Uterus (tissue), 2 donors: ENCODE results near the gene CDKAL1.

Source experiments
- POLR2A ChIP-seq, 2 donors: fragments of 450-650 bp; IDR thresholded peaks; one replicate each; pipeline ENCODE4 v1.6.1; 2016; ENCODE audit warnings: antibody characterized with exemption in 2 of 2, mild to moderate bottlenecking in 1 of 2, moderate library complexity in 1 of 2
- TF ChIP-seq, protein P1 (sequence below), 4 experiments: fragments of 200-600 bp in 2 of 4; fragments of 450-650 bp in 2 of 4; sonication (generic) in 2 of 4; IDR thresholded peaks; one replicate each; pipeline ENCODE4 v1.5.1; 2016 to 2019; ENCODE audit warnings: antibody characterized with exemption in 4 of 4, mild to moderate bottlenecking in 2 of 4, moderate library complexity in 1 of 4

DNA sequence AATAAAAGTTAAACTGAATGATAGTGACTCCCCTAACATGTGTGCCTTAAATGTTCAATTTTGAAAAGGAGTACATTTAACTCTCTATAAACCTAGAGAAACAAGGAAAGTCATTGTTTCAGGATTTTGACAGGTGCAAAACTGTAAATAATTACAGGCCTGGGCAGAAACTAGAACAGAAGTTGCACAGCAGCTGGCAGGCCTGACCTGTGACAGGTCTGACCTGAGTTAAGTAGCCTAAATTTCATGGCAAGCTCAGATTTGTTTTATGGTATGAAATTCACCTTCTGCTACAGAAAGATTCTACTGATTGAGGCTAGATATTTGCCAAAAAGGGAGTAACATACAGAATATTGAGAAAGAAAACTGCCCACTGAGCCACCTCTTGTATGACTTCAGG lies 166.1 kb downstream of the CDKAL1 start:
- no peak for TF ChIP-seq POLR2A (IDR thresholded peaks at IDR 0.05)
- TF ChIP-seq, protein P1, sequence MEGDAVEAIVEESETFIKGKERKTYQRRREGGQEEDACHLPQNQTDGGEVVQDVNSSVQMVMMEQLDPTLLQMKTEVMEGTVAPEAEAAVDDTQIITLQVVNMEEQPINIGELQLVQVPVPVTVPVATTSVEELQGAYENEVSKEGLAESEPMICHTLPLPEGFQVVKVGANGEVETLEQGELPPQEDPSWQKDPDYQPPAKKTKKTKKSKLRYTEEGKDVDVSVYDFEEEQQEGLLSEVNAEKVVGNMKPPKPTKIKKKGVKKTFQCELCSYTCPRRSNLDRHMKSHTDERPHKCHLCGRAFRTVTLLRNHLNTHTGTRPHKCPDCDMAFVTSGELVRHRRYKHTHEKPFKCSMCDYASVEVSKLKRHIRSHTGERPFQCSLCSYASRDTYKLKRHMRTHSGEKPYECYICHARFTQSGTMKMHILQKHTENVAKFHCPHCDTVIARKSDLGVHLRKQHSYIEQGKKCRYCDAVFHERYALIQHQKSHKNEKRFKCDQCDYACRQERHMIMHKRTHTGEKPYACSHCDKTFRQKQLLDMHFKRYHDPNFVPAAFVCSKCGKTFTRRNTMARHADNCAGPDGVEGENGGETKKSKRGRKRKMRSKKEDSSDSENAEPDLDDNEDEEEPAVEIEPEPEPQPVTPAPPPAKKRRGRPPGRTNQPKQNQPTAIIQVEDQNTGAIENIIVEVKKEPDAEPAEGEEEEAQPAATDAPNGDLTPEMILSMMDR (IDR thresholded peaks at IDR 0.05) = no peak
